GM19099 (cell line): ENCODE data around the gene RILP.

Experiments used
- POLR2A ChIP-seq: IDR thresholded peaks from 3 replicates; pipeline ENCODE4 v1.6.1; 2011; ENCODE audit warnings: low read depth; ENCODE audit not compliant: insufficient read length; ENCODE audit errors: extremely low read depth

RILP gene

DNA sequence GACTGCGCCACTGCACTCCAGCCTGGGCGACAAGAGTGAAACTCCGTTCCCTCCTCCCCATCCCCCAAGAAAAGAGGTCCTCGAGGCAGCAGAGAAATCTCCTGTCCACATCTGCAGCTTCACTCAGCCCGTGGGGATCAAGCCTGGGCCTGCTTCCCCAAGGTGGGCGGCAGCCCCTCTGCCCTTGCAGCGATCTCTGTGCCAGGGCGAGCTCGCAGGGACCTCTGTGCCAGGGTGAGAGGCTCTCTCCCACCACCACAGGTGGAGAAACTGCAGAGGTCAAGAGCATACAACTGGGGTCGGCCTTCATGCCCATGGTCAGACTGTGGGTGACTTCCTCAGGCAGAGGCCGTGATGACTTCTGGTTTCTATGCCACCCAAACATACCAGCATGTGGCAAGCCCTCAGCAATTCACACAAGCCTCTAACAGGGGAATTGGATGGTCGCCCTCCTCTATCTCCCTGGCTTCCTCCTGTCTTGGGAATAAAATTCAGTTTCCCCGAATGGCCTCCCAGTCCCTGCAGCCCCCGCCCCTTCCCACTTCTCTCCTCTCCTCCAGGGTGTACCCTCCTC lies 26.5 kb downstream of the RILP start:
- no peak for TF ChIP-seq POLR2A

DNA sequence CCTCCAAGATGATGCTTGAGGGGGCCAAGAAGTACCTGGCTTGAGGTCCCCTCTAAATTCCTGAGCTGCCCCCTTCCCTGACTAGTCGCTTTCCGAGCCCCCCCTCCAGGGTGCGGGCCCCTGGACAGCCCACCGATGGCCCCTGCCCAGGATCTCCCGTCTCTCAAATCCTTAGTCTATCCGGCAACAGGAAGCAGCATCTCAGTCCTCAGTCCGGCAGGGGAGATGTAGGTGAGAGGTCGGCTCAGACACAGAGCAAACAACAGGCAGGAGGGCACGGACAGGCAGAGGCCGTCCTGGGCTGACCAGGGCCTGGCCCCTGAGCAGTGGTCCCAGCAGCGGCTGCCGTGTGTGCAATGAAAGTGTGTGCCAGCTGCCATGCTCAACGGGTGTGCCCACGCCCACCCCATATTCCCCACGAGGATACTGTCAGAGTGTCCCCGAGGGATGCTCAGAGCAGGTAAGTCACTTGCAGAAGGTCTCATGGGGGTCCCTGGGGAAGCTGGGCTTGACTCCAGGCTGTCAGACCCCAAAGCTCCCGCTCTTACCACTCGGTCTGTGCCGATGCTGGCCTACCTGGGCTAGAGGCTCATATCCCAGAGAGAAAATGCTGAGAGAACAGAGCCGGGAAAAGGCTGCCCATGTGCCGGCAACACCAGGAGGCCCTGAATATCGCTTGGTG lies 28.3 kb downstream of the RILP start:
- no peak for TF ChIP-seq POLR2A

DNA sequence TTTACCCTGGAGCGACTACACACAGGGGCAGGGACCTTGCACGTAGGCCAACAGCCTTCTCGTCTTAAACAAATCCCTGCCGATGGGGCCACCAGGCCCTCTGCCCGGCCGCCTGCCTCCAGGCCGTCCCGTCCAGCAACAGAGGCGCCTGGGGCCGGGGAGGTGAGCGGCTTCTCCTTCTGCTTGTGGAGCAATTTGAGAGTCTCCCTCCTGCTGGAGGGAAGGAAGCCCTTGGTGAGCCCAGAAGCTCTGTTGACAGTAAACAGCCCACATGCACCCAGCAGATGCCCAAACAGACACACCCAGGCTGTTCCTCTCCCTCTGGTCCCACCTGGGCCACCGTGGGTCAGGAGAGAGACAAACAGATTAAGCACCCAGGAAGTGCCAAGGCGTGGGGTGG lies 29.2 kb downstream of the RILP start:
- no peak for TF ChIP-seq POLR2A

DNA sequence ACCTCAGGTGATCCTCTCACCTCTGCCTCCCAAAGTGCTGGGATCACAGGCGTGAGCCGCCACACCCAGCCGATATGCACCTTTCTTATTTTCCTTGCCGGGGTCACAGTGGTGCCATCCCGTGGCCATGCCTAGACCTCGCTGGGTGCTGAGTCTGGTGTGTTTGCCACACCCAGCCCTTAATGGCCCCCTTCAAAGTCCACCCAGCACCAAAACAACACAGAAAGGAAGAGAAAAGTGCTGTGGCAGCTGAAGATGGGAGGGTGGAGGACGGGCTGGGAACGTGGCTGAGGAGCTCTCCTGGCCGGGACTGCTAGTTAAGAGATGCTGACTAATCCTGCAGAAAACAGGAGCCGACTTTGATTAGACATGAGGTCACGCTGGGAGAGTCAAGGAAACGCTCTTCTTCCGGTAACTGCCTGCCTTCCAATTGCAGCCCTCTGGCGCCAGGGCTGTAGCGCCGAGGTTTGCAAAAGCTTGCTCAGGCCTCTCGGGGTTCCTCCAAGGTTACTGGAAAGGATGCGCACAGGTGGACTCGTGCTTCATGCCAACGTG lies 32.0 kb downstream of the RILP start:
- no peak for TF ChIP-seq POLR2A

DNA sequence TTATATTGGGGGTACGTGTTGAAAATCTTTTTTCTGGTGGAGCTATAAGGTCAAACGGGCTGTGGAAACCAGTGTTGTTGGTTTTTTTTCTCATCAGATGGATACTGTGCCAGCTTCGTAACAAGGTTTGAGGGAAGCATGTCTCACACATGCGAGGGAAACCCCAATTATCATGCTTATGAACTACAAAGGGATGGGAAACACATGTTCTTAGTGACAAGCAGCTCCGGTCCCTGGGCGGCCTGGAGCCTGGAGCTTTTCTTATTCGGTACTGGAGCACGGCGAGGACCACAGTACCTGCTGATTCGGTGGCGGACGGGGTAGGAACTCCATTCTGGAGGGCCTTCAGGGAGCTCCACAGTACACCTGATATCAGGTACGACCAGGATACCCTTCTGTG lies 33.6 kb downstream of the RILP start:
- no peak for TF ChIP-seq POLR2A

DNA sequence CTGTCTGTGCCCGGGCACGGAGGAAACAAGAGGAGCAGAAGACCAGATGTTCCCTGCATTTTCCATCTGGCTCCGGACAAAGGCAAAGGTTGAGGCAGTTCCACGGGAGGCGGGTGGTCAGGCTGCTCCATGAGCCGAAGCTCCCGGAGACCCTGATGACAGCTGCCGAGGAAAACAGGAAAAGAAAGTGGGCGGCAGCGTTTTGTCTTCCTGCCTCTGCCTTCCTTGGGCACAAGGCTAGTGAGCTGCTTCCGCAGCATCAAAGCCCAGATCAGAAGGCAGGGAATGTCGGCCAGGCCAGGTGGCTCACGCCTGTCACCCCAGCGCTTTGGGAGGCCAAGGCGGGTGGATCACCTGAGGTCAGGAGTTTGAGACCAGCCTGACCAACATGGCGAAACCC lies 37.3 kb downstream of the RILP start:
- TF ChIP-seq POLR2A = no peak

DNA sequence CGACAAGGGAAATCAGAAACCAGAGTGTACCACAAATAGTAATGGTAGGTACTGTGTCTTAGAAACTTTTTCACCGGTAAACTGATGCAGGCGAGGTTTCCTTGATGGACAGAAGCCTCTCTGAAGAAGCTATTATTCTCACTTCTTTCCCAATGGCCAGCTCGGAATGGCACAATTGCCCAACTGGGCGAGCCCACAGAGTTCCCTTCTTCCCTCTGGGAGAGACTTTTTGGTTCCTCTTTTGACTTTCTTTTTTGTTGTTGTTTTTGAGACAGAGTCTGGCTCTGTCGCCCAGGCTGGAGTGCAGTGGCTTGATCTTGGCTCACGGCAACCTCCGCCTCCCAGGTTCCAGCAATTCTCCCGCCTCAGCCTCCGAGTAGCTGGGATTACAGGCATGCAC lies 38.0 kb downstream of the RILP start:
- TF ChIP-seq POLR2A = no peak

DNA sequence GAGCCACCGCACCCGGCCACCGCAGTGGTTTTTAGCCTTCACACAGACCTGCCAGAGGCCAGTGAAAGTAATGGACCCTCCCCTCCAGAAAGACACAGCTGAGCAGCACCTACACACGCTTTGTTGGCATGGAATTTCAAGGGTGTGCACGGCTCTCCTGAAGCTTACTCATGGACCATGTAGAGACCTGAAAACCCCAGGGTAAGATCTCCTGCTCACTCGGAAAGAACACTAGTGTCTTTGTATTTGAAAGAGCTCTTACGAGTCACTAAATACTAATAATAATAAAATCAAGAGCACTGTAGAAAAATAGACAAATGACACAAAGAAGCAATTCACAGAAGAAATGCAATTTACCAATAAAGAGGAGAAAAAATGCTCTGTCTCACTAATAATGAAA lies 41.0 kb downstream of the RILP start:
- no peak for TF ChIP-seq POLR2A

DNA sequence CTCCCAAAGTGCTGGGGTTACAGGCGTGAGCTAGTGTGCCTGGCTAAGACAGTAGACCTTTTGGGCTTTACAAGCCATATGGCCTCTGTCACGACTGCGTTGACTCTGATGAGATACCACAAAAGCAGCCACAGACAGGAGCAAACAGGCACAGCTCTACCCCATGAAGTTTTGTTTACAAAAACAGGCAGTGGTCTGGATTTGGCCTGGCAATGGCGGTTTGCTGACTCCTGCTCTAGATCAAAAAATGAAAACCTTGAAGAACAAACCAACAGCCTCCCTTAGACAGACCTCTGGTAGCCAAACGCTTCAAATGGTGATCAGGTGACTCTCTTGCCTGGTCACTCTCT lies 41.7 kb downstream of the RILP start:
- TF ChIP-seq POLR2A = no peak

DNA sequence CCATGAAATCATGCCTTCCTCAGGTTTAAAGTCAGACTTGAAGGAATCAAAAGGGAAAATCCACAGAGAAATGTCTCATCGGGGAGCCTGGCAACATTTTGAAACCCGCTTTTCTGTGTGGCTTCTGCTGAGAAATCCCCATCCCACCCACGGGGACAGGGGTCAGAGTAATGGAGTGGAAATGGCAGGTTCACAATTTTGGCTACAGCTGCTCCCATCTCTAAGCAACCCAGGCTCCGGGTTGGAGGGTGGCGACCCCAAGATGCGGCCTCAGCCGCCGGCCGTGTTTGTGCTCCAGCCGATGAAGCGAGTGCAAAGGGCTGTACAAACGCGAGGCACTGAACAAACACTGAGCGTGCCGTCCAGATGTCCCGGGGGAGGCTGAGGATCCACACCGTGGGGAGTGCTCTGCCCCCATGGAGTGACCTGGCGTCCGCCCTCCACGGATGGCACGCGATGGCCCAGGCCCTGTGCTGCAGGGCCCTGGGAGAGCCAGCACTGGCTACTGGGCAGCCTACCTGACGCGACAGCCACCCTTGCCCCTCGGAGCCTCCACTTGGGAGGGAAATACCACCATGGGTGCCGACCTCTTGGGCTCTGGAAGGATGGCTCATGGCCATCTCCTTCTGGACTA lies 43.2 kb downstream of the RILP start:
- peak; percentile 61 for TF ChIP-seq POLR2A

DNA sequence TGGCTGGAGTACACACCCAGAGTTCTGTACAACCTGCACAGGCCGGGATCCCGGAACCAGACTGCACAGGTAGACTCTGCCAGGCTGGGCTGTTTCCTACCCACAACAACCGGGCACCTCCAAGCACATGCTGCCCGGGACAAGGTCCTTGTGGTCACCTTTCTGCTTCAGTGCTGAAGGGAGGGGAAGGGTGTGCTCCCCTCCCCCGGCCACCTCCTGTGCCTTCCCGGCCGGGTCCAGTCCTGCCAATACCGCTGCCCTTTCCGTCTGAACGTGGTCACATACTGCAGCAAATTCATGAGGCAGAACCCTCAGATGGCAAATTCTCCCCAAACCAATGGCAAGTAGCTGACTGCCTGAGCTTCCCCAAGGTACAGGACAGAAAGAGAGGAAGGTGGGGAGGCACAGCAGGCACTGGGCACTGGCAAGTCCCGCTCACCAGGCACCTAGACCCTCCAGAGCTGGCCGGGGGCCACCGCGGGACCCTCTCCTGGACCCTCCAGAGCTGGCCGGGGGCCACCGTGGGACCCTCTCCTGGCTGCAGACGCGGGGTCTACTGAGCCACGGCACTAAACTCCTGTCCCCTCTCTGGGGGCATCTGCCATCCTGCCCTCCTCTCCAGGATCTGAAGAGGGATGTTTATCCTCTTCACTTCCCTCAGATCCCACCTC lies 43.9 kb downstream of the RILP start:
- no peak for TF ChIP-seq POLR2A

DNA sequence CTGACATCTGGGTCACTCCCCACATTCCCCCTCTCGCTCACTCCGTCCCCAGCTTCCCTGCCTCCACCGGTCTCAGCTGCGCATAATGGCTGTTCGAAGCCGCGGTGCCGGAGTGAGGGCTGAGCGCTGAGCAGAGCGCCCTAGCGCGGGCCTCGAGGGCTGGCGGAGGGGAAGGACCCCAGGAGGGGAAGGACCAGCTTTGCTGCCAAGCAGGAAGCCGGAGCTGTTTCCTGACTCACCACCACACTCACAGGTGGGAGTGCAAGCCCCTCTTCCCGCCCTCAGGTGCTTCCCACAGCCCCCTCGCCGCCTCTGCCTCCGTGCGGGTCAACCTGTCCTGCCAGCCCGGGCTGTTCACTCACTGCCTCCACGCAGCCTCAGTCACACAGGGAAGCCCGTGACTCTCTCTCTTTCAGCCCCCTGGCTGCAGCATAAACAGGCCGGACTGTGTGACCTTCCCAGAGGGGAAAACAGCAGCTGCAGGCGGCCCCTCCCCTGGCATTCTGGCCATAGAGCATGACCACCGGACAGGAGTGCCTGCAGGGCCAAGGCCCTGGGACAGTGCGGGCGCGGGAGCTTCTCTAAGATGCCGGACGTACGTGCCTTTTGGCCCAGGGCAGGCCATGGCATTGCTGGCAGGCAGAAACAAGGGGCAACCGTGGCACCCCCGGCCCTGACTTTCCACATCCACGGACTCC lies 44.7 kb downstream of the RILP start:
- no peak for TF ChIP-seq POLR2A

DNA sequence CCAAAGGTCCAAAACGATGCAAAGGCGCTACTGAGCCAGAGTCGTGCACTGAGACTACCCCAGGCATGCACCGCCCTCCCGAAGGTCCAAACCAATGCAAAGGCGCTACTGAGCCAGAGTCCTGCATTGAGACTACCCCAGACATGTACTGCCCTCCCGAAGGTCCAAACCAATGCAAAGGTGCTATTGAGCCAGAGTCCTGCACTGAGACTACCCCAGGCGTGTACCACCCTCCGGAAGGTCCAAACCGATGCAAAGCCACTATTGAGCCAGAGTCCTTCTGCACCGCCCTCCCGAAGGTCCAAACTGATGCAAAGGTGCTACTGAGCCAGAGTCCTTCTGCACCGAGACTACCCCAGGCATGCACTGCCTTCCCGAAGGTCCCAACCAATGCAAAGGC lies 48.1 kb downstream of the RILP start:
- TF ChIP-seq POLR2A = no peak

DNA sequence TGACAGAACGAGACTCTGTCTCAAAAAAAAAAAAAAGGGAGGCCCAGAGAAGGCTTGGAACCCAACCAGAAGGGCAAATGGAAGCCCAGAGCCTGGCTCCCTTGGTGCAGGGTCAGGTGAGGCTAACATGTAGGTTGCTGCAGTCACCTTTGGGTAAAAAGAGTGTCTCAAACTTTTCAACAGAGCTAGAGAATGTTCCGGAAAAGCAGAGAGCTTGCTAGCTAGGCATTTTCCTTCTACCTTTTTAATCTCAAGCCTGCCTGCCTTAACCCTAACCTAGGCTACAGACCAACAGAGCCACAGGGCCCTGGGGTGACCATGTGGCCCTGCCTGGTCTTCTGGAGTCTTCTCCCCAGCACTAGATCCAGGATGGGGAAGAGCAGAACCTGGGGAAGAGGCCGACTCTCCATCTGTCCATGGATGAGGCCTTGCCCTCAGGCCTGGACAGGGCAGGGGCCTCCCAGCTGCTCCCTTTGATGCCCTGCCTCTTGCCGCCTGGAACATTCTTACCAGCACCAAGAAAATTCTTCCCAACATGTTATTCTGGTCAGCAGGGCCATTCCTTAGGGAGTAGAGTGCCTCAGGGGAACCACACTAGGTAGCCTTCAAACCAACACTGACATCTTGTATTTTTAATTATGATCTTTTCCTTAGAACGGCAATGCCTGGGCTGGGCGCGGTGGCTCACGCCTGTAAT lies 51.1 kb downstream of the RILP start:
- no peak for TF ChIP-seq POLR2A

DNA sequence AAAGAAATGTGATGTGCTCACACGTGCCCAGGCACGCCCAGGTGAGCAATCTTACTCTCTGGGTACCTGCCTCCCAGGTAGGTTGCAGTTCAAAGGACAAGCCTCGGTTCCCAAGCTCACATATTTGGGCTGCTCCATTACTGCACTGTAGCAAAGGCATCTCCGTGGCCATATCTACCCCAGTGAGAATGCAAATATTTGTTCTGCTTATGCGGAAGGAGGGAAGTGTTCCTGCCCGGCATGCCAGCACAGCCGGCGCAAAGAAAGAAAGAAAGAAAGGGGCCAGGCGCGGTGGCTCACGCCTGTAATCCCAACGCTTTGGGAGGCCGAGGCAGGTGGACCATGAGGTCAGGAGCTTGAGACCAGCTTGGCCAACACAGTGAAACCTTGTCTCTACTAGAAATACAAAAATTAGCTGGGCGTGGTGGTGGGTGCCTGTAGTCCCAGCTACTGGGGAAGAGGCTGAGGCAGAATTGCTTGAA lies 51.8 kb downstream of the RILP start:
- no peak for TF ChIP-seq POLR2A
